ENCODE measurements around the gene SNRNP25. TPM values are rescaled to one million over a fixed set of nuclear protein-coding genes. Genes with fewer than 3 reads are reported as not detected.
"Not testable (repeated sequence)": the region's sequence is repeated elsewhere in the genome, so short reads cannot be mapped to it uniquely, and the experiment has no call there.

SNRNP25 gene
- total and polyA plus RNA-seq, 2 donors from 2014 or later: 14.7 to 60.3 TPM

- no peak for TF ChIP-seq CTCF (IDR thresholded peaks at IDR 0.05; ENCODE audit: borderline replicate concordance, extremely low read depth, insufficient read depth)
- Histone ChIP-seq H3K36me3 (ENCODE audit: control insufficient read depth in 2 of 3, insufficient read depth in 3 of 3, low read length in 3 of 3) (peaks cover 2 to 17% (median 4%) of the 10 kb centered on the region in 3 donors), H3K27me3 (ENCODE audit: control insufficient read depth, insufficient read depth, low read length) (no peaks in the 10 kb centered on the region), H3K27ac (ENCODE audit: low read depth in 2 of 2, low read length in 2 of 2) (no peak overlapping the region), H3K9ac (ENCODE audit: low read length in 3 of 3) (no peak overlapping the region), H3K4me3 (ENCODE audit: low read length in 3 of 3) (no peak overlapping the region), H3K4me1 (ENCODE audit: control insufficient read depth in 2 of 3, insufficient read depth in 2 of 3, low read depth in 1 of 3, low read length in 3 of 3) (no peaks in the 10 kb centered on the region), H3K9me3 (ENCODE audit: control insufficient read depth in 2 of 3, insufficient read depth in 1 of 3, low read length in 3 of 3) (no peaks in the 10 kb centered on the region)
- no peak for FAIRE-seq
- intact Hi-C loops (cut with DNase I): no loop called here
- DNase-seq: no peak
Observed at GRCh38 chr16:42691-43090, 10.9 kb upstream of the SNRNP25 start.

- TF ChIP-seq CTCF (IDR thresholded peaks at IDR 0.05; ENCODE audit: borderline replicate concordance, extremely low read depth, insufficient read depth): no peak
- H3K27ac ChIP-seq (ENCODE audit: low read depth in 2 of 2, low read length in 2 of 2): no peak overlapping the region
- H3K4me1 ChIP-seq (ENCODE audit: control insufficient read depth in 2 of 3, insufficient read depth in 2 of 3, low read depth in 1 of 3, low read length in 3 of 3): no peaks in the 10 kb centered on the region
- H3K4me3 ChIP-seq (ENCODE audit: low read length in 3 of 3): no peak overlapping the region
- peaks cover 2 to 17% (median 4%) of the 10 kb centered on the region in 3 donors for H3K36me3 ChIP-seq (ENCODE audit: control insufficient read depth in 2 of 3, insufficient read depth in 3 of 3, low read length in 3 of 3)
- no peaks in the 10 kb centered on the region for H3K9me3 ChIP-seq (ENCODE audit: control insufficient read depth in 2 of 3, insufficient read depth in 1 of 3, low read length in 3 of 3)
- intact Hi-C loops (cut with DNase I): no loop called here
- FAIRE-seq (no peak), DNase-seq (no peak)
- H3K9ac ChIP-seq (ENCODE audit: low read length in 3 of 3): no peak overlapping the region
- H3K27me3 ChIP-seq (ENCODE audit: control insufficient read depth, insufficient read depth, low read length): no peaks in the 10 kb centered on the region
Observed at GRCh38 chr16:43294-43693, 10.3 kb upstream of the SNRNP25 start.

GRCh38 chr16:44655-45054, 9.0 kb upstream of the SNRNP25 start:
- Histone ChIP-seq H3K27me3 (ENCODE audit: control insufficient read depth, insufficient read depth, low read length) (no peaks in the 10 kb centered on the region), H3K9ac (ENCODE audit: low read length in 3 of 3) (no peak overlapping the region), H3K27ac (ENCODE audit: low read depth in 2 of 2, low read length in 2 of 2) (no peak overlapping the region), H3K9me3 (ENCODE audit: control insufficient read depth in 2 of 3, insufficient read depth in 1 of 3, low read length in 3 of 3) (no peaks in the 10 kb centered on the region), H3K36me3 (ENCODE audit: control insufficient read depth in 2 of 3, insufficient read depth in 3 of 3, low read length in 3 of 3) (peaks cover 2 to 17% (median 4%) of the 10 kb centered on the region in 3 donors), H3K4me3 (ENCODE audit: low read length in 3 of 3) (no peak overlapping the region), H3K4me1 (ENCODE audit: control insufficient read depth in 2 of 3, insufficient read depth in 2 of 3, low read depth in 1 of 3, low read length in 3 of 3) (no peaks in the 10 kb centered on the region)
- no peak for TF ChIP-seq CTCF (IDR thresholded peaks at IDR 0.05; ENCODE audit: borderline replicate concordance, extremely low read depth, insufficient read depth)
- intact Hi-C loops (cut with DNase I): no loop called here
- DNase-seq (no peak), FAIRE-seq (no peak)

GRCh38 chr16:45454-45853, 8.2 kb upstream of the SNRNP25 start:
- FAIRE-seq: no peak
- H3K9me3 ChIP-seq (ENCODE audit: control insufficient read depth in 2 of 3, insufficient read depth in 1 of 3, low read length in 3 of 3): no peaks in the 10 kb centered on the region
- no peaks in the 10 kb centered on the region for H3K4me1 ChIP-seq (ENCODE audit: control insufficient read depth in 2 of 3, insufficient read depth in 2 of 3, low read depth in 1 of 3, low read length in 3 of 3)
- peaks cover 2 to 17% (median 4%) of the 10 kb centered on the region in 3 donors for H3K36me3 ChIP-seq (ENCODE audit: control insufficient read depth in 2 of 3, insufficient read depth in 3 of 3, low read length in 3 of 3)
- no peak overlapping the region for H3K4me3 ChIP-seq (ENCODE audit: low read length in 3 of 3)
- no peak overlapping the region for H3K9ac ChIP-seq (ENCODE audit: low read length in 3 of 3)
- no peak overlapping the region for H3K27ac ChIP-seq (ENCODE audit: low read depth in 2 of 2, low read length in 2 of 2)
- H3K27me3 ChIP-seq (ENCODE audit: control insufficient read depth, insufficient read depth, low read length): no peaks in the 10 kb centered on the region
- no peak for DNase-seq
- intact Hi-C loops (cut with DNase I): no loop called here
- no peak for TF ChIP-seq CTCF (IDR thresholded peaks at IDR 0.05; ENCODE audit: borderline replicate concordance, extremely low read depth, insufficient read depth)

- H3K27me3 ChIP-seq (ENCODE audit: control insufficient read depth, insufficient read depth, low read length); FAIRE-seq; H3K9me3 ChIP-seq (ENCODE audit: control insufficient read depth in 2 of 3, insufficient read depth in 1 of 3, low read length in 3 of 3); H3K4me3 ChIP-seq (ENCODE audit: low read length in 3 of 3); intact Hi-C loops (cut with DNase I); H3K9ac ChIP-seq (ENCODE audit: low read length in 3 of 3); H3K4me1 ChIP-seq (ENCODE audit: control insufficient read depth in 2 of 3, insufficient read depth in 2 of 3, low read depth in 1 of 3, low read length in 3 of 3); H3K27ac ChIP-seq (ENCODE audit: low read depth in 2 of 2, low read length in 2 of 2); DNase-seq: not testable (repeated sequence)
- peaks cover 2 to 23% (median 4%) of the 10 kb centered on the region in 3 donors for H3K36me3 ChIP-seq (ENCODE audit: control insufficient read depth in 2 of 3, insufficient read depth in 3 of 3, low read length in 3 of 3)
Observed at GRCh38 chr16:46510-46909, 7.1 kb upstream of the SNRNP25 start.
